SU-DHL-6 (cell line): ENCODE results near the gene STEAP3.

Experiments used
- H2AFZ ChIP-seq: fragments of 200-600 bp; sonication (generic); 2 replicates; pipeline ENCODE4 v1.6.1; 2014; ENCODE audit warnings: low read depth, mild to moderate bottlenecking, moderate library complexity, mixed read lengths, antibody characterized with exemption, low read length; ENCODE audit not compliant: severe bottlenecking
- H3F3A ChIP-seq: fragments of 200-600 bp; shearing (Covaris generic); 2 replicates; pipeline ENCODE4 v1.6.0; 2016; ENCODE audit warnings: antibody characterized with exemption, mild to moderate bottlenecking; ENCODE audit not compliant: insufficient read depth
- H3K27ac ChIP-seq: fragments of 200-600 bp; sonication (generic); 2 replicates; pipeline ENCODE4 v1.5.1; 2016; ENCODE audit warnings: low read depth, mild to moderate bottlenecking, low read length, moderate library complexity, mixed read lengths
- H3K27me3 ChIP-seq: fragments of 200-600 bp; sonication (generic), shearing (Covaris generic); 2 replicates; pipeline ENCODE4 v1.6.0; 2014; ENCODE audit warnings: mild to moderate bottlenecking, low read length
- H3K36me3 ChIP-seq: fragments of 200-600 bp; sonication (generic); 2 replicates; pipeline ENCODE4 v1.6.1; 2014; ENCODE audit warnings: mild to moderate bottlenecking, low read length, mixed read lengths
- H3K4me2 ChIP-seq: fragments of 300-600, 200-600 bp; shearing (Covaris generic), sonication (generic); 2 replicates; pipeline ENCODE4 v1.6.0; 2014; ENCODE audit warnings: low read length, low read depth, mild to moderate bottlenecking; ENCODE audit not compliant: poor library complexity, severe bottlenecking
- H3K4me3 ChIP-seq: fragments of 200-600 bp; sonication (generic); 2 replicates; pipeline ENCODE4 v1.5.1; 2014; ENCODE audit warnings: antibody characterized with exemption, low read length, mild to moderate bottlenecking, mixed read lengths; ENCODE audit not compliant: insufficient read depth, poor library complexity, severe bottlenecking
- H3K79me2 ChIP-seq: fragments of 200-600 bp; sonication (generic); 2 replicates; pipeline ENCODE4 v1.6.1; 2014; ENCODE audit warnings: mild to moderate bottlenecking, low read length, moderate library complexity; ENCODE audit not compliant: insufficient read depth
- H3K9ac ChIP-seq: fragments of 200-600 bp; sonication (generic); 2 replicates; pipeline ENCODE4 v1.7.0; 2014; ENCODE audit warnings: mild to moderate bottlenecking, low read length
- H3K9me2 ChIP-seq: fragments of 200-600 bp; sonication (generic); replicated peaks from 2 replicates; pipeline ENCODE4 v1.6.1; 2014; ENCODE audit warnings: low read length; ENCODE audit not compliant: insufficient read depth
- H3K9me3 ChIP-seq: fragments of 200-600 bp; sonication (generic); 2 replicates; pipeline ENCODE4 v1.6.1; 2014; ENCODE audit warnings: low read length, mixed read lengths; ENCODE audit not compliant: insufficient read depth
- H4K20me1 ChIP-seq: fragments of 200-600 bp; sonication (generic); 2 replicates; pipeline ENCODE4 v1.6.1; 2014; ENCODE audit warnings: low read depth, mild to moderate bottlenecking, antibody characterized with exemption, low read length, moderate library complexity, mixed read lengths
- CTCF ChIP-seq: fragments of 200-600 bp; sonication (generic); IDR thresholded peaks from one replicate; pipeline ENCODE4 v1.5.1; 2017; ENCODE audit warnings: antibody characterized with exemption, mild to moderate bottlenecking, low read length, moderate library complexity; ENCODE audit not compliant: insufficient read depth, poor library complexity, severe bottlenecking
- EZH2phosphoT487 ChIP-seq: fragments of 200-600 bp; sonication (generic), shearing (Covaris generic); conservative IDR thresholded peaks from 2 replicates; pipeline ENCODE4 v1.6.1; 2018; ENCODE audit warnings: mild to moderate bottlenecking, antibody characterized with exemption, low read length, moderate library complexity, mixed read lengths

The STEAP3 gene

GRCh38 chr2:119181391-119181790, 42.2 kb upstream of the STEAP3 start:
- Histone ChIP-seq H3K27me3 (no peaks in the 10 kb centered on the region), H3F3A (no peaks in the 10 kb centered on the region), H3K4me3 (no peak overlapping the region), H3K79me2 (no peaks in the 10 kb centered on the region), H3K9me2 (no peaks in the 10 kb centered on the region), H4K20me1 (no peaks in the 10 kb centered on the region), H3K4me2 (no peak overlapping the region), H2AFZ (no peak overlapping the region), H3K36me3 (no peaks in the 10 kb centered on the region), H3K27ac (no peak overlapping the region), H3K9me3 (no peaks in the 10 kb centered on the region), H3K9ac (no peak overlapping the region)
- no peak for TF ChIP-seq EZH2phosphoT487
- TF ChIP-seq CTCF, result no peak

GRCh38 chr2:119181791-119182445, 41.7 kb upstream of the STEAP3 start:
- H2AFZ ChIP-seq, result no peak overlapping the region
- no peaks in the 10 kb centered on the region for H3K9me2 ChIP-seq
- no peak overlapping the region for H3K9ac ChIP-seq
- H3K27me3 ChIP-seq, result no peaks in the 10 kb centered on the region
- no peaks in the 10 kb centered on the region for H4K20me1 ChIP-seq
- H3K27ac ChIP-seq, result no peak overlapping the region
- no peaks in the 10 kb centered on the region for H3K79me2 ChIP-seq
- TF ChIP-seq EZH2phosphoT487 (no peak), CTCF (no peak)
- no peak overlapping the region for H3K4me3 ChIP-seq
- H3K36me3 ChIP-seq, result no peaks in the 10 kb centered on the region
- no peaks in the 10 kb centered on the region for H3K9me3 ChIP-seq
- H3K4me2 ChIP-seq, result no peak overlapping the region
- no peaks in the 10 kb centered on the region for H3F3A ChIP-seq

- H3K9me3 ChIP-seq, result no peaks in the 10 kb centered on the region
- no peaks in the 10 kb centered on the region for H3F3A ChIP-seq
- H3K9ac ChIP-seq, result no peak overlapping the region
- H3K4me3 ChIP-seq, result no peak overlapping the region
- H3K9me2 ChIP-seq, result no peaks in the 10 kb centered on the region
- H3K27me3 ChIP-seq, result no peaks in the 10 kb centered on the region
- H3K27ac ChIP-seq, result no peak overlapping the region
- H3K36me3 ChIP-seq, result no peaks in the 10 kb centered on the region
- no peaks in the 10 kb centered on the region for H4K20me1 ChIP-seq
- H2AFZ ChIP-seq, result no peak overlapping the region
- no peak overlapping the region for H3K4me2 ChIP-seq
- H3K79me2 ChIP-seq, result no peaks in the 10 kb centered on the region
- TF ChIP-seq CTCF (no peak), EZH2phosphoT487 (no peak)
These were observed 39.1 kb upstream of the STEAP3 start for GRCh38 chr2:119184512-119184911.
